GM18508 (cell line): ENCODE measurements around the gene DISP2.

Source experiments
- ATAC-seq: cut with Tn5 transposase; IDR thresholded peaks from one replicate; pipeline ENCODE4 v1.9.1; 2021; ENCODE audit warnings: moderate number of reproducible peaks; ENCODE audit not compliant: insufficient read depth, unreplicated experiment

Gene DISP2

DNA sequence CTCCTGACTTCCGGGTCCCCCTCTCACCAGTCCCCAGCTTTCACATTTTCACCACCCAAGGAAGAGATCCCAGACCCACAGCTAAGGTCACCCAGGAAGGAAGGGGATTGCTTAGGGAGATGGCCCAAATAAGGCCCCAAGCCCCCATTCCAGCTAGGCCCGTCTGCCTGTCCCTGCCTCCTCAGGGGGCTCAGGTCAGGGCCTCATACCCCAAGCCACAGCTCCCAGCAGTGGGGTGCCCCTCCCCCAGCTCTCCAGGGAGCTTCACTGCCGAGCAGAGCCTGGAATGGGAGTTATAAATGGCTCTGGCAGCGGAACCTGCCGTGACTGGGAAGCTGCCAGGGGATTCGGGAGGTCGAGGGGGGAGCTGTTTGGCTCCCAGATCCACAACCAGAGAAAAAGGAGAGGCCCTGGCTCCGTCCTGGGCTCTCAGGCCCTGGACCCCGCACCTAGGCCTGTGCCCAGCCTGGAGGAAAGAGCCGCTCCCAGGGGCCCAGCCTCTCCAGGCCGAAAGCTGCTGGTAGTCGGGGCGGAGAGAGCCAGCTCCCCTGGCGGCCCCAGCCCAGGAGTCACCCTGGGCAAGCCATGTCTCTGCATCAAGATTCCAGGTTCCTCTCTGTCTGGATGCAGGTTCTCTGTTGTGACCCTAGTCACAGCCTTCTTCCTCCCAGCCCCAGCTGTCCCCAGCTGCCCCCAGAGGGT, 17.8 kb upstream of the DISP2 start:
- ATAC-seq, result no peak

DNA sequence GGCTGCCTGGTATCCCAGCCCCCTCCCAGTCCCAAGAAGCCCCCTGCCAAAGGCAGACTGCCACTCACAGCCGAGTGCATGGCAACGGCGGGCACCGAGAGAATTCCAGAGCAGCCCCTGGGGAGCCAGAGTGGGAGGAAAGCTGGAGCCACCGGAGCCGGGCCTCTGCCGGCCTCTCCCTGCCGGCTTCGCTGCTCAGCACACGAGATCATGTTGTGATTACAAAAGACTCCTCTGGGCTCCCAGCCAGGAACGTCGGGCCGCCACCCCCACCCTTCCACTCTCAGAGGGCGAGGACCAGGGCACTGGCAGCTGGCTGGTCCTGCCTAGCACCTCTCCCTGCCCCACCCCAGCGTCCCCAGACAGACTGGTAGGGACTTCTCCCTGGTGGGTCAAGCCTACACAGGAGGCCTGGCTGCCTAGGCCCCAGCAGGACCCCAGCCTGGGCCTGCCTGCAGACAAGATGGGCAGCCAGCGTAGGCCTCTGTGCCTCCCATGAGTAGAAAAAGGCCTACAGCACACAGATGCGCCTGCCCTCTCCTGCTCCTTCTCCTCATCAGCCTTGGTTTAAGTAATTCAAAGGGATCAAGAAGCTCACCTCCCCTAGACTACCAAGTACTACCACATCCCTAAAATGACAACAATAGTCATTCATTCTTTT, 17.1 kb upstream of the DISP2 start, which contains the start of gene CCDC9B:
Gene CCDC9B (minus strand): TSS at position 200 of the 661 bp plus-strand sequence. CDS start 120 bp downstream, at position 80.
- ATAC-seq, result no peak

GRCh38 chr15:40342416-40343320, 15.4 kb upstream of the DISP2 start:
- ATAC-seq, result no peak

- no peak for ATAC-seq
Measured at GRCh38 chr15:40343512-40343911, 14.5 kb upstream of the DISP2 start.

GRCh38 chr15:40344217-40344616, 13.8 kb upstream of the DISP2 start:
- no peak for ATAC-seq

GRCh38 chr15:40344631-40345120, 13.3 kb upstream of the DISP2 start:
- ATAC-seq, result no peak

DNA sequence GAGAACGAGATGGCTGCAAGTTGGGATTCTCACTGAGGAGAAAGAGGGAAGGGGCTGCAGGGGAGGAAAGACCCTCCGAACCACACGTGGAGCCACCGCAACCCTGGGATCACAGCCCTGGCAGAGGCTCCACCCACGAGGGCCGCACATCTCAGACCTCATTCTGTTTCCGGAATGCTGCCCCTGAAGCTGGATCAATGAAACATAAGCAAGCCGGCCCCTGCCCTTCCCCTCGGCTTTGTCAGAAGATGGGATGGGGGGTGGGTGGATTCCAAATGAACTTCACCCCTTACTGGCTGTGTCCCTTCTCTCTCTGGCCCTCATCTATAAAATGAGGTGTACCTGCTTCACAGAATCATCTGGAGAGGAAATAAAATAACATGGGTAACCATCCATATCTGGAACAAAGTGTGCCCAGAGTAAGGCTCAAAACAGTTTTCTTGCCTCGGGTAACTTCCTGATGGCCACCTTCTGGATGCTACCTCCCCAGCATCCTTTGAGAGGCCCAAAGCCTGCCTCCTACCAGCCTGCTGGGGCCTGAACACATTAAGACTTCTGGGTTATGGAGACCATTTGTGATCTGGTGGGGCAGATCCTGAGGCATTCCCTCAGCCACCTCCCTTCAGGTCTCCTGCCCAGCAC, 12.7 kb upstream of the DISP2 start:
- no peak for ATAC-seq

- ATAC-seq, result no peak
Measured at GRCh38 chr15:40345867-40346578, 12.0 kb upstream of the DISP2 start.

DNA sequence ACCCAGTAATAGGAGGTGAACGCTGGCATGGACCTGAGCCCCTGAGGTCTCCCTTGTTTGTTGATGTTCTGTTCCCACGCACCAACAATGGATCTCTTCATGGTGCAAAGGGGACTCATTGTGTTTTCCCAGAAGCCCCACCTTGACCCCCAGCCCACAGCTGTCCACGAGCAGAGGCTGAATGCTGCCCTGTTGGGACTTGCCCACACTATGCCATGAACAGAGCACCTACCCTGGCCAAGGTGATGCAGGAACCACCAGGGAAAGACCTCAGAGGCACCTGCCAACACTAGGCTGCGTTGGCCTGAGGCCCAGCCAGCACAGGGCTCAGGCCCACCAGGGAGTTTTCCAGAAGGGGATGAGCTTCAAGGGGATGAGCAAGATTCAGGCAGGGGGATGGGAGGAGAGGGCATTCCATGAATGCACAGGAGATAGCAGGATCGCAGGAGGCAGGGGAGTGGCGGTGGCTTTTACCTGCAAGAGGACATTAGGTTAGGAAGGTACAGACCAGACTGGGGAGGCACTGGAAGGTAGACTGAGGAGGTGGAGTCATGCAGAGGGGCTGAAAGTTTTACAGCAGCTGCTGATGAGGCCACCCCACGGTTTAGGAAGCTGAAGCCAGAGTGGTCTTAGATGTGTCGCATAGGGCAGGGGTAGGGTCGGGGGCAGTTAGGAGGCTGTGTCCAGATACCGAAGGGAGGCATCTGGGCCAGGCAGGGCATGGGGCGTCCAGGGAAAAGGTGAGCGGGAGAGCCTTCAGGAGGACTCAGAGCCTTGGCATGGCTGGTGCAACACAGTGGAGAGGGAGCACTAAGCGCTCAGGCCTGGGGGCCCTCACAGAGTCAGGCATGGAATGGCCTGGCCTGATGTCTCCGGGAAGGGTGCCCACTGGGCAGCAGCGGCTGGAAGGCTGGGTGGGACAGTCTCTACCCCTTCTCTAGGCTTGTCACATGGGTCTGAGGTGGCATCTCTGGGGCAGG, 11.2 kb upstream of the DISP2 start:
- no peak for ATAC-seq

GRCh38 chr15:40347559-40348473, 10.2 kb upstream of the DISP2 start:
- no peak for ATAC-seq

GRCh38 chr15:40348474-40348870, 9.5 kb upstream of the DISP2 start:
- no peak for ATAC-seq

GRCh38 chr15:40349163-40349562, 8.9 kb upstream of the DISP2 start:
- no peak for ATAC-seq

DNA sequence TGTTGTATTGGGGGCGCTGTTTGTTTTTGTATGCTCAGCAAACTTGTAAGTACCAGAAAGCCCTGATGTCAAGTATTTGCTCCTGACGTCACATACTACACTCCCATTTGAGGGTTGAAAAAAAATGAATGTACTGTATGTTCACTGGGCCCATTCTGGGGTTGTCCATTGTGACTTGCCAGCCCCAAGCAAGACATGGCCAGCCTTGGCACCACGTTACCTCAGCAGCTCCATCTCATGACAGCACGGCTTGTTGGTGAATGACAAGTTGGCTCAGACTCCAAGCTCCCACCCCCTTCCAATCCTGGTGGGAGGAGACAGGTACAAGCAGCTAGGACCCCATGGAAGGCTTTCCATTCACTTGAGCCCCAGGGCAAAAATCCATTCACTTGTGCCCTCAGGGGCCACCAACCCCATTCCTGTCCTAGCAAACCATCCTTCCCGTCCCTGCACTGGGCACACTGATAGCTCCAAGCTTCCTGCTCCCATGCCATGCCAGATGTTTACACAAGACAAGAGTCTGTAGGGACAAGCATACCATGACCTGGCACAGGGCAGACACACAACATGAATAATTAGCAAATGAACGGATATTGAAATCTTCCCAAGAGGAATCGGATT, 5.6 kb upstream of the DISP2 start:
- no peak for ATAC-seq

- no peak for ATAC-seq
Measured at GRCh38 chr15:40353697-40354096, 4.3 kb upstream of the DISP2 start.

DNA sequence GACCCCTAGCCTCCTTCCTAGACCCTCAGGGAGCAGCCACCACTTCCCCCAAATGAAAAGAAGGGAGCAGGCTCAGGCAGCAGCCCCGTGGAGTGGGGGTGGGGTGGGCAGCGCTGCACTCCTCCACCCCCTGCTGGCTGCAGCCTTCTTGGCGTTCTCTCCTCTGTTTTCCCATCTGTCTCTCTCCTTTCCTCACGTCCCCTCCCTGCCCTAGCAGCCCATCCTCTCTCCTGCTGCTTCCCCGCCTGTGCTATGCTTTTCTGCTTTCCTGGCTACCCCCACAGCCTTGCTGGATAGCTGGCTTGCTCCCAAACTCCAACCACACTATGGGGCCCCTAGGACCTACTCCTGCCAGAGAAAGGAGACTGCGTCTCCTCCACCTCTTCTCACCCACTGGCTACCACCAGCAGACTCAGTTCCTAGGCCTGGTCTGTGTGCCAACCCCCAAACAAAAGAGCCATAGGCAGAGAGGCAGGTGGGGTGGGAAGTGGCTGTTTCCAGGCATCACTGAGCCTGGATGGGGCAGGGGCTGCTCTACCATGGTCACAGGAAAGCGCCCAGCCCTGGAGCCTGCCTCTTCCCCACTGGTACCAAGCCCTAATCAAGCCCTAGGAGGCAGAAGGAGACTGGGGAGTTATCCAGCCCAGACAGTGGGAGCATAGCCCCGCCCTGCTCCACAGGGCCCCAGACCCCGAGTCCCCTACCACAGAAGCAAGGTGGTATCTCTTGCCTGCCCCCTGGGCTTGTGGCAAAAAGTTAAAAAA, 3.4 kb upstream of the DISP2 start:
- ATAC-seq, result no peak

GRCh38 chr15:40355976-40356585, 1.9 kb upstream of the DISP2 start:
- no peak for ATAC-seq
